GM12872 (cell line): ENCODE results near the gene SPRY2.

ENCODE experiments used
- CTCF ChIP-seq: IDR thresholded peaks from 3 replicates; pipeline ENCODE4 v1.5.1; 2011; ENCODE audit warnings: low read depth, mild to moderate bottlenecking, low read length, moderate library complexity; ENCODE audit not compliant: insufficient read depth

Gene SPRY2

DNA sequence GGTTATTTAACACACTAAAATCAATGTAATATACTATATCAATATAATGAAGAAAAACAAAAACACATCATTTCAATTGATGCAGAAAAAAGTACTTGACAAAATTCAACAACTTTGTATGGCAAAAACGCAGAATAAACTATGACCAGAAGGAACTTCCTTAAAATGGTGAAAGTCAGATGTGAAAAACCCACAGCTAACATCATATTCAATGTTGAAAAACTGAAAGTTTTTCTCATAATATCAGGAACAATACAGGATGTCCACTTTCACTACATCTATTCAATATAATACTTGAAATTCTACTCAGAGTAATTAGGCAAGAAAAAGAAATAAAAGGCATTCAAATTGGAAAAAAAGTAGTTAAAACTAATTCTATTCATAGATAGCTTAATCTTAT, 50.3 kb downstream of the SPRY2 start:
- TF ChIP-seq CTCF: no peak
